Measurements from ENCODE around the gene VEZT.
A peak's percentile ranks its signal among the peaks of the same experiment; 100 is the strongest.
"Not testable (repeated sequence)": the region's sequence is repeated elsewhere in the genome, so short reads cannot be mapped to it uniquely, and the experiment has no call there.

VEZT gene

GRCh38 chr12:95322326-95322725 is 104.7 kb downstream of the VEZT start:
- DNase-seq, result no peak

- DNase-seq, result no peak
These were observed 105.6 kb downstream of the VEZT start for GRCh38 chr12:95323212-95323611.

GRCh38 chr12:95324246-95324645 is 106.6 kb downstream of the VEZT start:
- not testable (repeated sequence) for DNase-seq

- no peak for DNase-seq
These were observed 107.9 kb downstream of the VEZT start for GRCh38 chr12:95325501-95325900.

DNA sequence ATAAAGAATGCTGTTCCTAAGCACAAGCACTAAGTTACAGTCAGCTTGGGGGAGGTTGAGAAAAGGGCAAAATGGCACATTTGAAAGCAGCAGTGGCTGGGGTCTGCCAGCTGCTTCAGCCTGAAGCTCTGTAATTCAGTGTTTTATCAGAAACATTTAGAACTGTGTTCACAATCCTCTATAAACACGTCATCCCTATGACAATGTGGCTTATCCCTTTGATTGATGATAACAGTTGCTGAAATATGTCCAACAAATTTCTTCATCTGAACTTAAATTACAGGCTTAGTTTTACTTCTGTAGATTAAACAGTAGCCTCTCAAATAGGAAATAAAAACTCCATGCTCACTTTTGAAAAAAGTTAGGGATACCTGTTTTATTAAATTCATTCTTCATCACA is 108.8 kb downstream of the VEZT start:
- no peak for DNase-seq

- no peak for DNase-seq
These were observed 109.2 kb downstream of the VEZT start for GRCh38 chr12:95326855-95327254.

GRCh38 chr12:95328708-95329107 is 111.1 kb downstream of the VEZT start:
- no peak for DNase-seq

DNA sequence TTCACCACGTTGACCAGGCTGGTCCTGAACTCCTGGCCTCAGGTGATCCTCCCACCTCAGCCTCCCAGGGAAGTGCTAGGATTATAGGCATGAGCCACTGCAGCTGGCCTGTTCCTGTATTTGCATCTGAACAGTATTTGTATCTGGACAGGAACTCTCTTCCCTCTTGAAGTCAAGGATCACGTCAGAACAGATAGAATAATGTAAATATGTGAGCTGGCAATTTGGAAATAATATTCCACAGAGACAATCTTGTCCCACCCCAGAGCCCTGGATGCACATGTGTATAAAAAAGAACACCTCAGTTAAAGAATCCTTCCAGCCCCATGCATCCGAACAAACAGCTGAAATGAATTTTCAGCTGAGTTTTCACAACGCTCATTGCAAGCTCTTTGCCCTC is 118.3 kb downstream of the VEZT start:
- DNase-seq, result no peak

DNA sequence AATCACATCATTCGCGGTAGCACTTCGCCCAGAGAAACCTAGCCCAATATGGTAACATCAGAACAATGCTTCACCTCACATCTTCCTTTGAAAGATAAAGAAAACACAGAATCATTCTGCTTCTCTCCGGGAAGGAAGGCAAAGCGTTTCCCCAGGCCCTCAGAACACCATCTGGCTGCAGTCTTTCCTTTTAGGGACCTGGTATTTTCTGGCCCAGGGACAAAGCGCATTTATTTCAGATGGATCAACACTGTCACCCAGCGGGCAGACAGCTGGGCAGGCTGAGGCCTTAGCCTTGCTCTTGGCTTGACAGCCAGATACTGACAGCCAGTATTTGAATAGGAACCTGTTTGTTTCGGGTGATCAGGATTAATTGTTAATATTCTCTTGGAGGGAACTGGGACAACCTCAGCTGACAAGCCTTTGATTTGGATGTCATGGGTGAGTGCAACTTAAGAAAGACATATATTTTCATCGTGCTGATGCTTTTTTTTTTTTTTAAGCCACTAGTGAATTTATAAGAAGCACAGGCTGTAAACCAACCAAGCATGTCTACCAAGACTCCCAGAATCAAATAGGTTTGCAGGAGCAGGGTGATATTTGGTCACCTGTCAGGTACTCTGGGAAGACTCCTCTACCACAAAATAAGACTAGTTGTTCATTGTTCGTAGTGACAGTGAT is 118.9 kb downstream of the VEZT start:
- peak; percentile 81 for DNase-seq

DNA sequence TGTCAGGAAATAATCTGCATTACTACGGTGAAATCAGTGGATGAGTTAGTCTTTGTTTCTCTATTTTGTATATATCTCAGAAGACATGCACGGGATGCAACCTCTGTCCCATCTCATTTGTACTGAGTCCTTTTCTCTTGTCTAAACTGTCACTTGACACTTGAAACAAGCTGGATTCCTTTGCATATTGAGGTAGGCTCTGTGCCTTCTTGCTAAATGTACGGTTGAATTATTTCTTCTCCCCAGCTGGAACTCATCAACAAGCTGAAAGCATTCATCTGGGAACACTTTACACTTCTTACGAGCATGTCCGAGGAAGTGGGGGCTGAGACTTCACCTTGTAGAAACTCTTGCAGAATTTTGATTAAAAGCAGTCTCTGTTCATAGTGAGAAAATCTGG is 119.5 kb downstream of the VEZT start:
- no peak for DNase-seq

DNA sequence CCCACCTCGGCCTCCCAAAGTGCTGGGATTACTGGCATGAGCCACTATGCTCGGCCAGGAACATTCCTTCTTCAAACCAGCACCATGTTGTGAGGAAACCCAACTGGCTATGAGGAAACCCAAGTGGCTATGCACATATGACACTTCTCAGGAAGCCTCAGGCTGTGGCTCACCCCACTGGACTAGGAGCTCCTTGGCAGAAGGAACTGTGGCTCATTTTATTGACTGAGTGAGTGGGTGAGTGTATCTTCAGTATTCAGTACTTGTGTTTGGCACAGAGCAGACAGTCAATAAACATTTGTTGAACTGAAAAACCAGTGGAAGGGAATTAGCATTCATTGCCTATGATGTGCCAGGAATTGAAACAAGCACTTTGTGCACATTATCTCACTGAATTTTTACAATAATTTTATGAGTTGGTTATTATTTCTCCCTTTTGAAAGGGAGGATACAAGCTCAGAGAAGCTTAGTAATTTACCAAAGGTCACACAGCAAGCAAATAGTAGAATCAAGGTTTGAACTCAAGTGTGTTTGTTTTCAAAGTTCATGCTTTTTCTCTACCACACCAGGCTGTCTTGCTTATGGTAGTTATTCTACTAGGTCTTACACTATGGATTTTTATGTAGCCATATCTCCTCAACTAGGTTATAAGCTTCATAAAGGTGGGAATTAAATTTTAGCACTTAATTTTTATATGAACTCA is 121.6 kb downstream of the VEZT start:
- DNase-seq, result no peak

GRCh38 chr12:95342008-95342407 is 124.4 kb downstream of the VEZT start:
- no peak for DNase-seq

DNA sequence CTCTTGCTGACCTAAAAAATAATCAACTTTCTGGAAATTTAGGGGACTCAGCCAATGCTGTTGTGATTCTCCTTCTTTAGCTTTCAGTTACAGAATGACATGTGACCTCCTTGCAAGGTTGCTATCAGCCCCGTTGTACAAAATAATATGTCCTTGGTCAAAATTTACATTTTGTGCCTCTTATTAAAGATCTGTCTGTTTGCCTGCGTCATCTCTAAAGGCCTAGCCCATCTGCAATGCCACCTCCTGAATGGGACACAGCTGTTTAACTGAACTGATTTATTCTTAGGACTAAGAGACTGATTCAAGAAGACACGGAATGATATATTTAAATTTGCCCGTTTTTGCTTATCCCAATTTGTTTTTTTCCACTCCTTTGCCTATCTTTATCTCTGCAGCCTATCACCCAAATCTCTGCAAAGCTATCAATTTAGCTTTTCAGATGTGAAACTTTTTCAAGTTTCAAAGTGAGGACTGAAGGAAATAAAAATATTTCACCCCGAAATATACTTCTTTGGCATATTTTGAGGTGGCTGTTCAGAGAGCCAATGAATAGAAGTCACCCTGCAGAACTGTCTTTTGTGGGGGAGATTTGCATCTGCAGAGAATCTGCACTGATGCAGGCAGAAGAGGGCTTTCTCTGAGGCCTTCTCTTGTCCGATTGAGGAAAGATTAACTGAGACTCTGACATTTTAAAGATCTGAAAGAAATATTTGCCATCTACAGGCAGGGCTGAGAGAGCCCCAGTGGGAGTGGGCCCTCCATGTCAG is 126.0 kb downstream of the VEZT start:
- no peak for DNase-seq

DNA sequence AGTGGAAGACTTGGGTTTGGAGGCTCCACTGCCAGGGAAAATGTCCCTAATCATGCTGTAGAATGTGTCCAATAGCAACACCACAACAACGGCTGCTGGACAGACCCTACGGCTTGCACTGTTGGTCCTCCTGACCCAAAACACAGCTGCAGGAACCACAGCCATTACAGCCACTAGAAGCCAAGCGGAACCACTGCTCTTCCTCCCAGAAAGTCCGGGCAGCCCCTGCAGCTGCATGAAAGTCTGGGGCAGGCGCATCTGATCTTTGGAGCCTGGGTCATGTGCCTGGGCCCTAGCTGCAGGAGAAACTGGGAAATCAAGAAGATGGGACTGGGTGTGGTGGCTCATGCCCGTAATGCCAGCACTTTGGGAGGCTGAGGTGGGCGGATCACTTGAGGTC is 131.7 kb downstream of the VEZT start:
- DNase-seq, result no peak

GRCh38 chr12:95351748-95352147 is 134.1 kb downstream of the VEZT start:
- DNase-seq, result no peak
